HepG2 (cell line): ENCODE data around the gene ZFPM1. TPM values are rescaled to one million over a fixed set of nuclear protein-coding genes. Genes with fewer than 3 reads are reported as not detected.
A peak's percentile ranks its signal among the peaks of the same experiment; 100 is the strongest.

Source experiments
- ARID5B ChIP-seq: IDR thresholded peaks from 2 replicates; pipeline ENCODE4 v1.4.0; 2020; ENCODE audit warnings: mild to moderate bottlenecking, missing genetic modification reagents
- FOXC1 ChIP-seq: sonication (generic); formaldehyde crosslinking; IDR thresholded peaks from 2 replicates; pipeline ENCODE4 v1.8.0; 2022; ENCODE audit warnings: mild to moderate bottlenecking, missing genetic modification reagents, borderline replicate concordance
- GTF2F1 ChIP-seq: fragments of 150-350 bp; IDR thresholded peaks from 2 replicates; pipeline ENCODE4 v1.6.1; 2014; ENCODE audit warnings: low read length
- NFE2L1 ChIP-seq: sonication (generic); formaldehyde crosslinking; IDR thresholded peaks from 2 replicates; pipeline ENCODE4 v1.4.0; 2020; ENCODE audit warnings: missing genetic modification reagents, mild to moderate bottlenecking, borderline replicate concordance
- NKX3-1 ChIP-seq: sonication (generic); formaldehyde crosslinking; IDR thresholded peaks from 2 replicates; pipeline ENCODE4 v1.5.0; 2020; ENCODE audit warnings: missing genetic modification reagents
- PHF5A ChIP-seq: IDR thresholded peaks from one replicate; pipeline ENCODE4 v1.6.1; 2018; ENCODE audit warnings: low read depth, missing genetic modification reagents; ENCODE audit not compliant: unreplicated experiment
- SP5 ChIP-seq: IDR thresholded peaks from 2 replicates; pipeline ENCODE4 v1.6.1; 2016; ENCODE audit warnings: low read depth, borderline replicate concordance
- SYNCRIP ChIP-seq: fragments of 200-400 bp; formaldehyde crosslinking; IDR thresholded peaks from 2 replicates; pipeline ENCODE4 v1.6.1; 2018; ENCODE audit warnings: mild to moderate bottlenecking, low read depth, low read length; ENCODE audit not compliant: insufficient read depth
- TBL1XR1 ChIP-seq: fragments of 150-350 bp; IDR thresholded peaks from 2 replicates; pipeline ENCODE4 v1.6.1; 2014; ENCODE audit warnings: borderline replicate concordance, low read length; ENCODE audit not compliant: partially characterized antibody
- TMF1 ChIP-seq: sonication (generic); formaldehyde crosslinking; IDR thresholded peaks from 2 replicates; pipeline ENCODE4 v1.8.1; 2022; ENCODE audit warnings: low read depth, missing genetic modification reagents
- ZBTB38 ChIP-seq: sonication (generic); formaldehyde crosslinking; IDR thresholded peaks from 2 replicates; pipeline ENCODE4 v1.5.1; 2020; ENCODE audit warnings: mild to moderate bottlenecking, missing genetic modification reagents
- ZNF160 ChIP-seq: sonication (generic); formaldehyde crosslinking; IDR thresholded peaks from 2 replicates; pipeline ENCODE4 v1.8.0; 2022; ENCODE audit warnings: mild to moderate bottlenecking, inconsistent platforms, missing genetic modification reagents
- ZNF616 ChIP-seq: sonication (generic); formaldehyde crosslinking; IDR thresholded peaks from 2 replicates; pipeline ENCODE4 v1.5.0; 2020; ENCODE audit warnings: low read depth, mild to moderate bottlenecking, missing genetic modification reagents
- ZNF747 ChIP-seq: sonication (generic); formaldehyde crosslinking; IDR thresholded peaks from 2 replicates; pipeline ENCODE4 v1.8.1; 2023; ENCODE audit warnings: missing genetic modification reagents, mild to moderate bottlenecking, borderline replicate concordance
- ZNF768 ChIP-seq: sonication (generic); formaldehyde crosslinking; IDR thresholded peaks from 2 replicates; pipeline ENCODE4 v1.4.0; 2020; ENCODE audit warnings: missing genetic modification reagents
- ZNF780A ChIP-seq: sonication (generic); formaldehyde crosslinking; IDR thresholded peaks from 2 replicates; pipeline ENCODE4 v1.8.0; 2022; ENCODE audit warnings: mild to moderate bottlenecking, missing genetic modification reagents, moderate library complexity
- ZNF792 ChIP-seq: IDR thresholded peaks from 2 replicates; pipeline ENCODE4 v1.6.1; 2016
- ZNF839 ChIP-seq: sonication (generic); formaldehyde crosslinking; IDR thresholded peaks from 2 replicates; pipeline ENCODE4 v1.4.0; 2020; ENCODE audit warnings: missing genetic modification reagents, mild to moderate bottlenecking, borderline replicate concordance
- ZSCAN20 ChIP-seq: sonication (generic); formaldehyde crosslinking; IDR thresholded peaks from 2 replicates; pipeline ENCODE4 v1.4.0; 2020; ENCODE audit warnings: missing genetic modification reagents, mild to moderate bottlenecking, borderline replicate concordance
- polyA plus RNA-seq, 8 experiments: library from polyadenylated mRNA; depleted of rRNA in 3 of 8; stranded (reverse) in 7 of 8; unstranded in 1 of 8; fragments of >200 nt; fragmentation: Illumina TruSeq in 4 of 8; extraction: Trizol in 4 of 8; gene quantifications; 2 replicates each; pipeline versions ENCODE4 v1.2.1 to v1.2.3, GENCODE V29; 2011 to 2016; ENCODE audit warnings: low read depth in 4 of 8, missing spikeins in 1 of 8, mixed read lengths in 1 of 8; ENCODE audit not compliant: insufficient read depth in 1 of 8
- total RNA-seq, 5 experiments: library from RNA; depleted of rRNA; stranded (reverse); fragments of >200 nt; fragmentation: Illumina TruSeq; extraction: Trizol; gene quantifications; 2 replicates each; pipeline ENCODE4 v1.2.3, GENCODE V29; 2016; ENCODE audit warnings: low read depth in 1 of 5
- TF ChIP-seq, protein P1 (sequence below): sonication (generic); formaldehyde crosslinking; conservative IDR thresholded peaks from 2 replicates; pipeline ENCODE4 v1.5.0; 2020; ENCODE audit warnings: missing genetic modification reagents
- TF ChIP-seq, protein P2 (sequence below): sonication (generic); formaldehyde crosslinking; IDR thresholded peaks from 2 replicates; pipeline ENCODE4 v1.4.0; 2020; ENCODE audit warnings: missing genetic modification reagents, borderline replicate concordance

The ZFPM1 gene
- total and polyA plus RNA-seq, 2 of the 13 experiments (the other 11 are each of a cell fraction or from before 2014, with no cell fraction given): 1.3 to 3.8 TPM

DNA sequence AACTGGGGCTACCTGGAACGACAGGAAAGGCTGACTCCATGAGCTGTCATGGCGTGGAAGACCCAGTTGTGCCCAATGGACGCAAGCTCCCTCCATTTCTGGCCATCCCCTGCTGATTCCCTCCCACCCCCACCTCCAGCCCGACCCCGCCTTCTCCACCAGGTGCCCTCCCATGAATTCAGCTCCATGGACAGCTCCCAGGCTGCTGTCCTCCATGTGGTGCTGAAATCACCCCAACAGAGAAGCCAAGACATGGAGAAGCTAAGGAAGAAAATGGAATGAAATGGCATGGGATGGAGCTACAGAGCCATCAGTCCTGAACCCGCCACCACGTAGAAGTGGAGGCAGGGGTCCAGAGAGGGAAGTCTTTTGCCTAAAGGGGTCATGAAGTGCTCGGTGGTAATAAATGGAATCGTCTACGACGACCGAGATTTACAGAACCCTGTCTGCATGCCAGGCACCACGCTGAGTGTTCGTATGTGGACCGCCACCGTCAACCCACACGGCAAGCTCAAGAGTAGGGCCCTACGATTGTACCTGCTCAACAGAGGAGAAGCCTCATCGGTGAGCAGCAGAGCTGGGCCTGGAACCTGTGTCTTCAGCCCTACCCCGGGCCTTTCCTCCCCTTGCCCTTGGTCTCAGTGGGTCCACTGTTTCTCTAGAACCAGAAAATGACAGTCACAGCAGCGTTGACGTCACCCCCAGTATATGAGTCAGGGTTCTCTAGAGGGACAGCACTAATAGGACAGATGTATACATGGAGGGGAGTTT, 107.8 kb downstream of the ZFPM1 start (continued):
- TF ChIP-seq, protein P1, sequence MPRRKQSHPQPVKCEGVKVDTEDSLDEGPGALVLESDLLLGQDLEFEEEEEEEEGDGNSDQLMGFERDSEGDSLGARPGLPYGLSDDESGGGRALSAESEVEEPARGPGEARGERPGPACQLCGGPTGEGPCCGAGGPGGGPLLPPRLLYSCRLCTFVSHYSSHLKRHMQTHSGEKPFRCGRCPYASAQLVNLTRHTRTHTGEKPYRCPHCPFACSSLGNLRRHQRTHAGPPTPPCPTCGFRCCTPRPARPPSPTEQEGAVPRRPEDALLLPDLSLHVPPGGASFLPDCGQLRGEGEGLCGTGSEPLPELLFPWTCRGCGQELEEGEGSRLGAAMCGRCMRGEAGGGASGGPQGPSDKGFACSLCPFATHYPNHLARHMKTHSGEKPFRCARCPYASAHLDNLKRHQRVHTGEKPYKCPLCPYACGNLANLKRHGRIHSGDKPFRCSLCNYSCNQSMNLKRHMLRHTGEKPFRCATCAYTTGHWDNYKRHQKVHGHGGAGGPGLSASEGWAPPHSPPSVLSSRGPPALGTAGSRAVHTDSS (CRISPR knock-in tag): no peak
- peak; percentile 99 for TF ChIP-seq ZSCAN20 (CRISPR knock-in tag)
- TF ChIP-seq, protein P2, sequence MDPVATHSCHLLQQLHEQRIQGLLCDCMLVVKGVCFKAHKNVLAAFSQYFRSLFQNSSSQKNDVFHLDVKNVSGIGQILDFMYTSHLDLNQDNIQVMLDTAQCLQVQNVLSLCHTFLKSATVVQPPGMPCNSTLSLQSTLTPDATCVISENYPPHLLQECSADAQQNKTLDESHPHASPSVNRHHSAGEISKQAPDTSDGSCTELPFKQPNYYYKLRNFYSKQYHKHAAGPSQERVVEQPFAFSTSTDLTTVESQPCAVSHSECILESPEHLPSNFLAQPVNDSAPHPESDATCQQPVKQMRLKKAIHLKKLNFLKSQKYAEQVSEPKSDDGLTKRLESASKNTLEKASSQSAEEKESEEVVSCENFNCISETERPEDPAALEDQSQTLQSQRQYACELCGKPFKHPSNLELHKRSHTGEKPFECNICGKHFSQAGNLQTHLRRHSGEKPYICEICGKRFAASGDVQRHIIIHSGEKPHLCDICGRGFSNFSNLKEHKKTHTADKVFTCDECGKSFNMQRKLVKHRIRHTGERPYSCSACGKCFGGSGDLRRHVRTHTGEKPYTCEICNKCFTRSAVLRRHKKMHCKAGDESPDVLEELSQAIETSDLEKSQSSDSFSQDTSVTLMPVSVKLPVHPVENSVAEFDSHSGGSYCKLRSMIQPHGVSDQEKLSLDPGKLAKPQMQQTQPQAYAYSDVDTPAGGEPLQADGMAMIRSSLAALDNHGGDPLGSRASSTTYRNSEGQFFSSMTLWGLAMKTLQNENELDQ (CRISPR knock-in tag): peak; percentile 100
- peak; percentile 89 for TF ChIP-seq NFE2L1 (CRISPR knock-in tag)
- TF ChIP-seq ZNF747 (CRISPR knock-in tag): peak; percentile 94
- peak; percentile 93 for TF ChIP-seq ARID5B
- TF ChIP-seq ZNF780A (CRISPR knock-in tag): peak; percentile 98
- TF ChIP-seq ZNF616 (CRISPR knock-in tag): peak; percentile 99
- peak; percentile 82 for TF ChIP-seq SP5
- peak; percentile 100 for TF ChIP-seq ZNF792 (CRISPR knock-in tag)
- peak; percentile 83; the same call in 1 of the 2 replicates for TF ChIP-seq ZNF768
- peak; percentile 99 for TF ChIP-seq TMF1 (CRISPR knock-in tag)
- peak; percentile 98 for TF ChIP-seq PHF5A (CRISPR knock-in tag)
- no peak for TF ChIP-seq TBL1XR1
- TF ChIP-seq ZNF160: peak; percentile 99
- peak; percentile 100 for TF ChIP-seq NKX3-1 (CRISPR knock-in tag)
- no peak for TF ChIP-seq SYNCRIP
- TF ChIP-seq FOXC1: peak; percentile 89; the same call in 1 of the 2 replicates
- TF ChIP-seq GTF2F1: no peak
- TF ChIP-seq ZNF839 (CRISPR knock-in tag): peak; percentile 76; the same call in 1 of the 2 replicates
- peak; percentile 88 for TF ChIP-seq ZBTB38 (CRISPR knock-in tag)
